ENCODE results near the gene ZXDC. TPM values are rescaled to one million over a fixed set of nuclear protein-coding genes. Genes with fewer than 3 reads are reported as not detected.

Gene ZXDC
- total and polyA plus RNA-seq, 2 donors (not counting 3 experiments of a cell fraction or from before 2014, with no cell fraction given) = 15.2 to 22.6 TPM

DNA sequence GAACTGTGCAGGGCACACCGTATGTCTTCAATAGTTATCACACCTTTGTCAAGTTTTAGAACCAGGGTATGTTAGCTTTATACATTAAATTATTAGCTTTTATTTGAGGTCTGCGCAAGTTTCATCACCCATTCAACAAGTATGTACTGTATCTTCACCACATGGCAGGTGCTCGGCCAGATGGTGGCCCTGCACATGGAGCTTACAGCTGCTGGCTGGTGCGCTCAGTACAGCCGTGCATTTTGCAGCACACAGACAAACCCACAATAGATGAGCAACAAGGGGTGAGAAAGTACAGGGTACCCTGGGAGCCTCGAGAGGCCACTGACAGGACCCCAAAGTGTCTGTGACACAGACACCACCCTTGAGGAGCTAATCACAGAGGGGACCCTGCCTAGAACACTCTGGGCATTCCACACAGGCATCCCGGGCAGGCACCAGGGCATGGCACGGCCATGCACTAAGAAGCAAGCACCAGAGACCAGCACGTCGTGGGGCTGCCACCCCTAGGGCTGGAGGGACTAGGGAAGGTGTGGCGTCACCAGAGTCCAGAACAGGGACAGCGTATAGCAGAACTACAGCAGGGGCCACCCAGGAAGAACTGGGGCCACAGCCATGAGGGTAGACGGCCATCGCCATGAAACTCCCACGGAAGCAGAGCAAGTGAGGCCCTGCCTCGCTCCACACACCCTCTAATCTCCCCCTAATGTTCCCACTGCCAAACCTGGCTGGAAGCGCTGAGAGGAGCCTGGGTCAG lies 27.4 kb downstream of the ZXDC start:
- dilution Hi-C loops (cut with MboI; ENCODE audit: extremely low pct_ligation_motif_present, low sequenced_read_pairs) = no loop called here
- no peak for FAIRE-seq
- CTCF ChIA-PET = interaction anchor here (2.2 kb wide), 1 partner anchor 27 kb away, joined by 5 read pairs; no protein-coding TSS in a partner anchor

More for the DNA sequence above, 27.4 kb downstream of the ZXDC start:
- no TSS peak for BruUV-seq (replicated peaks)
- no peaks in the 10 kb centered on the region for H3K79me2 ChIP-seq (ENCODE audit: control insufficient read depth, insufficient read depth, low read length)
- H3K27me3 ChIP-seq (ENCODE audit: control insufficient read depth in 2 of 2, insufficient read depth in 2 of 2, low read length in 2 of 2) = no peaks in the 10 kb centered on the region
- peaks cover 2 to 19% of the 10 kb centered on the region in 2 experiments for H3K36me3 ChIP-seq (ENCODE audit: control insufficient read depth in 2 of 2, extremely low read depth in 1 of 2, insufficient read depth in 2 of 2, low read length in 2 of 2)
- no peak overlapping the region for H3K27ac ChIP-seq (ENCODE audit: insufficient read depth, low read depth, low read length)
- intact Hi-C loops (cut with micrococcal nuclease) = no loop called here
- TF ChIP-seq POLR2A (IDR thresholded peaks at IDR 0.05; ENCODE audit: low read depth, low read length) (no peak), MYC (IDR thresholded peaks at IDR 0.05; ENCODE audit: low read depth, low read length) (no peak), EZH2 (IDR thresholded peaks at IDR 0.05; ENCODE audit: borderline replicate concordance, low read depth, low read length, severe bottlenecking) (no peak), POLR2AphosphoS5 (IDR thresholded peaks at IDR 0.05; ENCODE audit: insufficient read depth, low read depth, low read length) (no peak), FOS (IDR thresholded peaks at IDR 0.05; ENCODE audit: borderline replicate concordance, insufficient read depth, low read length) (no peak), GATA2 (IDR thresholded peaks at IDR 0.05; ENCODE audit: insufficient read depth, insufficient read length, low read depth, low read length) (no peak)
- TF ChIP-seq, protein P1, sequence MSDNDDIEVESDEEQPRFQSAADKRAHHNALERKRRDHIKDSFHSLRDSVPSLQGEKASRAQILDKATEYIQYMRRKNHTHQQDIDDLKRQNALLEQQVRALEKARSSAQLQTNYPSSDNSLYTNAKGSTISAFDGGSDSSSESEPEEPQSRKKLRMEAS (IDR thresholded peaks at IDR 0.05; ENCODE audit: insufficient read depth, insufficient read length) = no peak
- TF ChIP-seq, protein P2, sequence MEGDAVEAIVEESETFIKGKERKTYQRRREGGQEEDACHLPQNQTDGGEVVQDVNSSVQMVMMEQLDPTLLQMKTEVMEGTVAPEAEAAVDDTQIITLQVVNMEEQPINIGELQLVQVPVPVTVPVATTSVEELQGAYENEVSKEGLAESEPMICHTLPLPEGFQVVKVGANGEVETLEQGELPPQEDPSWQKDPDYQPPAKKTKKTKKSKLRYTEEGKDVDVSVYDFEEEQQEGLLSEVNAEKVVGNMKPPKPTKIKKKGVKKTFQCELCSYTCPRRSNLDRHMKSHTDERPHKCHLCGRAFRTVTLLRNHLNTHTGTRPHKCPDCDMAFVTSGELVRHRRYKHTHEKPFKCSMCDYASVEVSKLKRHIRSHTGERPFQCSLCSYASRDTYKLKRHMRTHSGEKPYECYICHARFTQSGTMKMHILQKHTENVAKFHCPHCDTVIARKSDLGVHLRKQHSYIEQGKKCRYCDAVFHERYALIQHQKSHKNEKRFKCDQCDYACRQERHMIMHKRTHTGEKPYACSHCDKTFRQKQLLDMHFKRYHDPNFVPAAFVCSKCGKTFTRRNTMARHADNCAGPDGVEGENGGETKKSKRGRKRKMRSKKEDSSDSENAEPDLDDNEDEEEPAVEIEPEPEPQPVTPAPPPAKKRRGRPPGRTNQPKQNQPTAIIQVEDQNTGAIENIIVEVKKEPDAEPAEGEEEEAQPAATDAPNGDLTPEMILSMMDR (IDR thresholded peaks at IDR 0.05; ENCODE audit: extremely low read depth in 1 of 2, insufficient read depth in 1 of 2, low read depth in 1 of 2, low read length in 2 of 2) = no peak
- DNase-seq (ENCODE audit: low read depth, low spot score) = no peak
- POLR2A ChIA-PET = no interaction called here
- no peaks in the 10 kb centered on the region for H3K4me1 ChIP-seq (ENCODE audit: control insufficient read depth, extremely low read depth, insufficient read depth, low read length)
- H4K20me1 ChIP-seq (replicated peaks; ENCODE audit: control insufficient read depth, extremely low read depth, insufficient read depth, low read length) = no peaks in the 10 kb centered on the region
- H3K4me2 ChIP-seq (ENCODE audit: insufficient read depth, low read length) = no peak overlapping the region
- no peak overlapping the region for H2AFZ ChIP-seq (ENCODE audit: low read depth, low read length)
- no peak overlapping the region for H3K4me3 ChIP-seq (replicated peaks in 1 of 3; ENCODE audit: insufficient read depth in 1 of 3, low read depth in 1 of 3, low read length in 3 of 3)
- no peaks in the 10 kb centered on the region for H3K9me3 ChIP-seq (replicated peaks; ENCODE audit: control insufficient read depth, insufficient read depth, low read length)
- H3K9ac ChIP-seq (replicated peaks; ENCODE audit: extremely low read depth, insufficient read depth, low read length) = no peak overlapping the region
- H3K9me1 ChIP-seq (replicated peaks; ENCODE audit: control insufficient read depth, extremely low read depth, insufficient read depth, low read length) = no peaks in the 10 kb centered on the region

Measured in endothelial cell of umbilical vein (primary cell).